WERI-Rb-1 (cell line): Measurements from ENCODE around the gene RASA3.

Experiments
- DNase-seq: peaks from one replicate; pipeline ENCODE4 v3.0.0-alpha.2; 2020
- H3K27ac ChIP-seq: fragments of 250-450 bp; sonication (Bioruptor Pico); 2 replicates; pipeline ENCODE4 v1.5.1; 2020; ENCODE audit warnings: mild to moderate bottlenecking, moderate library complexity
- H3K27me3 ChIP-seq: fragments of 250-450 bp; sonication (Bioruptor Pico); 2 replicates; pipeline ENCODE4 v1.5.1; 2021; ENCODE audit warnings: mild to moderate bottlenecking, low read depth, moderate library complexity; ENCODE audit not compliant: insufficient read depth, severe bottlenecking
- H3K36me3 ChIP-seq: fragments of 250-450 bp; sonication (Bioruptor Pico); 2 replicates; pipeline ENCODE4 v1.5.1; 2020; ENCODE audit warnings: mild to moderate bottlenecking, moderate library complexity
- H3K4me3 ChIP-seq: 2 replicates; pipeline ENCODE4 v1.5.1; 2011; ENCODE audit warnings: low read depth, mild to moderate bottlenecking, control low read depth, low read length
- H3K9me3 ChIP-seq: fragments of 250-450 bp; sonication (Bioruptor Pico); 2 replicates; pipeline ENCODE4 v1.5.1; 2021; ENCODE audit warnings: mild to moderate bottlenecking, moderate library complexity; ENCODE audit not compliant: severe bottlenecking
- TF ChIP-seq, protein P1 (sequence below): IDR thresholded peaks from 2 replicates; pipeline ENCODE4 v1.5.1; 2011; ENCODE audit warnings: low read depth, mild to moderate bottlenecking, control low read depth, inconsistent platforms, low read length

Gene RASA3

GRCh38 chr13:113972451-113973217 is 159.8 kb downstream of the RASA3 start:
- TF ChIP-seq, protein P1, sequence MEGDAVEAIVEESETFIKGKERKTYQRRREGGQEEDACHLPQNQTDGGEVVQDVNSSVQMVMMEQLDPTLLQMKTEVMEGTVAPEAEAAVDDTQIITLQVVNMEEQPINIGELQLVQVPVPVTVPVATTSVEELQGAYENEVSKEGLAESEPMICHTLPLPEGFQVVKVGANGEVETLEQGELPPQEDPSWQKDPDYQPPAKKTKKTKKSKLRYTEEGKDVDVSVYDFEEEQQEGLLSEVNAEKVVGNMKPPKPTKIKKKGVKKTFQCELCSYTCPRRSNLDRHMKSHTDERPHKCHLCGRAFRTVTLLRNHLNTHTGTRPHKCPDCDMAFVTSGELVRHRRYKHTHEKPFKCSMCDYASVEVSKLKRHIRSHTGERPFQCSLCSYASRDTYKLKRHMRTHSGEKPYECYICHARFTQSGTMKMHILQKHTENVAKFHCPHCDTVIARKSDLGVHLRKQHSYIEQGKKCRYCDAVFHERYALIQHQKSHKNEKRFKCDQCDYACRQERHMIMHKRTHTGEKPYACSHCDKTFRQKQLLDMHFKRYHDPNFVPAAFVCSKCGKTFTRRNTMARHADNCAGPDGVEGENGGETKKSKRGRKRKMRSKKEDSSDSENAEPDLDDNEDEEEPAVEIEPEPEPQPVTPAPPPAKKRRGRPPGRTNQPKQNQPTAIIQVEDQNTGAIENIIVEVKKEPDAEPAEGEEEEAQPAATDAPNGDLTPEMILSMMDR = no peak
- Histone ChIP-seq H3K4me3 (no peak overlapping the region), H3K9me3 (peaks cover 4% of the 10 kb centered on the region), H3K27me3 (no peaks in the 10 kb centered on the region), H3K36me3 (peaks cover 3% of the 10 kb centered on the region; the same call in 1 of the 2 replicates), H3K27ac (no peak overlapping the region)
- no peak for DNase-seq

DNA sequence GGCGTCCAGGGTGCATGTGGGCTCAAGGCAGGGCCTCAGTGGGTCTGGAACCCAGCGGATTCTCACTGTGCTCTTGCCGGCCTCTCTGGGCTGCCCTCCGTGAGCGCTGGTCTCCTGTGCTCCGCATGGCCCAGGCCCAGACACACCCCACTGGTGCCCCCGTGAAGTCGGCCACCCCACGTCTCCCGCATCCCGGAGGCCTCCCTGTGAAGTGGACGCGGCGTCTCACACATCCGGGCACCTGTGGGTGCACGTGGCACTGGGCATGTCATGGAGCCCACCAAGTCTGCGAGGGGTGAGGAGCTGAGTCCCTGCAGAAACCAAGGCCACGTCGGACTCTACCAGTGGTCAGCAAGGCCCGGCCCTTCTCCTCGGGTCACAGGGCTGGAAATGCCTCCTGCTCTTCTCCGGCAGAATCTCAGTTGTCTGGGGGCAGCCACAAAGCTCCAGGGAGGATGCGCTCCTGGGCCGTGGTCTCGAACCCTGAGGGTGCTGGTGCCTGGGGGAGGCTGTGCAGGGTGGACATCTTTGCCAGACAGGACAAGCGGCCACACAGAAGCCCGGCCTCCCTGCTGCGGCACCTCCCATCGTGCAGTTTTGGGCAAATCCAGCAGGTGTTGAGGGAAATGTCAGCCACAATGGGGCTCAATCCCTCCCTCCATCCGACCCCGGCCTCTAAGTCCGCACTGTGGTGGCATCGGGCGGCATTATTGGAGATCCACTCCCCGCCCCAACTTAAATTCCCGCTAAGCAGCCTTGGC is 160.8 kb downstream of the RASA3 start:
- no peak for DNase-seq
- TF ChIP-seq, protein P1 = no peak
- Histone ChIP-seq H3K4me3 (no peak overlapping the region), H3K27me3 (no peaks in the 10 kb centered on the region), H3K36me3 (peaks cover 3% of the 10 kb centered on the region; the same call in 1 of the 2 replicates), H3K27ac (no peak overlapping the region), H3K9me3 (peaks cover 11% of the 10 kb centered on the region)

GRCh38 chr13:113970810-113971470 is 161.5 kb downstream of the RASA3 start:
- H3K9me3 ChIP-seq = peaks cover 11% of the 10 kb centered on the region
- no peak overlapping the region for H3K4me3 ChIP-seq
- no peaks in the 10 kb centered on the region for H3K27me3 ChIP-seq
- TF ChIP-seq, protein P1 = no peak
- DNase-seq = no peak
- peaks cover 3% of the 10 kb centered on the region; the same call in 1 of the 2 replicates for H3K36me3 ChIP-seq
- no peak overlapping the region for H3K27ac ChIP-seq

- H3K27ac ChIP-seq = no peak overlapping the region
- H3K9me3 ChIP-seq = peaks cover 14% of the 10 kb centered on the region
- DNase-seq = no peak
- H3K27me3 ChIP-seq = no peaks in the 10 kb centered on the region
- H3K4me3 ChIP-seq = no peak overlapping the region
- TF ChIP-seq, protein P1 = no peak
- H3K36me3 ChIP-seq = no peaks in the 10 kb centered on the region
Measured at GRCh38 chr13:113969973-113970611, 162.3 kb downstream of the RASA3 start.

GRCh38 chr13:113969311-113969972 is 163.0 kb downstream of the RASA3 start:
- DNase-seq = no peak
- Histone ChIP-seq H3K9me3 (peaks cover 17% of the 10 kb centered on the region), H3K27ac (no peak overlapping the region), H3K4me3 (no peak overlapping the region), H3K27me3 (no peaks in the 10 kb centered on the region), H3K36me3 (no peaks in the 10 kb centered on the region)
- TF ChIP-seq, protein P1 = no peak
